NT2/D1 (cell line): ENCODE measurements around the gene TAS1R3.

ENCODE experiments used
- YY1 ChIP-seq: IDR thresholded peaks from 2 replicates; pipeline ENCODE4 v1.6.1; 2011; ENCODE audit not compliant: insufficient read length, insufficient read depth
- ZNF274 ChIP-seq: IDR thresholded peaks from 2 replicates; pipeline ENCODE4 v1.6.1; 2011; ENCODE audit warnings: mild to moderate bottlenecking, low read depth, low read length

DNA sequence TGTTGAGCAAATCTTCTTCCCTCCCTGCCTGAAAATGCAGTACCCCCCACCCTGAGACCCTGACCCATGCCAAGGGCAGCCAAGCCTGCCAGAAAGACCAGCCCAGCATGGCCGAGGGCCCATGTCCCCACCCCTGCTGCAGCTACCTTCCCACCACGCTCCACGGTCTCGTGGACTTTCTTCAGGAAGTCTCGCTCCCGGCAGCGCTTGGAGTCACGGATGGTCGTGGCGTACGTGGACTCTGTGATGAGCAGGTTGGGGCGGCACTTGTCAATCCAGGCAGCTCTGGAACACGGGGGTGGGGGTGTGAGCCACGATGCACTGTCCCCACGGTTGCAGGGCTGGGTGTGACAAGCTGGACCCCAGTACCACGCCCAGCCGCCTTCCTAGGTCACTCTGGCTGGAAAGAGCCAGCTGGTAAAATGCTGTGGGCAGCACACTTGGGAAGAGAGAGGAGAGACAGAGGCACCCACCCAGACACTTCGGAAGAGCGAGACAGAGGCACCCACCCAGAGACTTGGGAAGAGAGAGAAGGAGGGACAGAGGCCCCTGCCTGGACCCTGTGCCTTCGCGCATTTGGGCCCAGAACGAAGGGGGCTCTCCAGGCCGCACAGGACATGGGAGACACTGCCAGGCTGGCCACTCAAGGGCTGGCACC, 16.3 kb upstream of the TAS1R3 start:
- no peak for TF ChIP-seq ZNF274
- TF ChIP-seq YY1 = no peak
